Activated T-cell treated with anti-CD3 and anti-CD28 coated beads for 4 hours (primary cell): ENCODE results near the gene GNAS-AS1.

Experiments used
- DNase-seq: peaks from one replicate; pipeline ENCODE4 v3.0.0-alpha.2; 2020

Gene GNAS-AS1

GRCh38 chr20:58850693-58851174 lies at the start of gene GNAS-AS1:
Gene GNAS-AS1 (minus strand): TSS chr20:58850902.
- peak; percentile 72 for DNase-seq

- DNase-seq: no peak
These were observed 49.7 kb upstream of the GNAS-AS1 start for GRCh38 chr20:58900397-58900796.

- DNase-seq: no peak
These were observed 48.8 kb upstream of the GNAS-AS1 start for GRCh38 chr20:58899512-58899911.

- no peak for DNase-seq
These were observed 48.1 kb upstream of the GNAS-AS1 start for GRCh38 chr20:58898629-58899408.

GRCh38 chr20:58897488-58897887 lies 46.8 kb upstream of the GNAS-AS1 start:
- no peak for DNase-seq

- no peak for DNase-seq
These were observed 46.1 kb upstream of the GNAS-AS1 start for GRCh38 chr20:58896820-58897219.

GRCh38 chr20:58895448-58896180 lies 44.9 kb upstream of the GNAS-AS1 start:
- DNase-seq: no peak

- DNase-seq: no peak
These were observed 44.1 kb upstream of the GNAS-AS1 start for GRCh38 chr20:58894652-58895447.

GRCh38 chr20:58893355-58894120 lies 42.8 kb upstream of the GNAS-AS1 start:
- no peak for DNase-seq

- DNase-seq: no peak
These were observed 42.2 kb upstream of the GNAS-AS1 start for GRCh38 chr20:58892932-58893224.

GRCh38 chr20:58892141-58892931 lies 41.6 kb upstream of the GNAS-AS1 start:
- peak; percentile 69 for DNase-seq

GRCh38 chr20:58891718-58892140 lies 41.0 kb upstream of the GNAS-AS1 start:
- DNase-seq: peak; percentile 24

- peak; percentile 62 for DNase-seq
These were observed 40.5 kb upstream of the GNAS-AS1 start for GRCh38 chr20:58891086-58891717.

- peak; percentile 68 for DNase-seq
These were observed 39.9 kb upstream of the GNAS-AS1 start for GRCh38 chr20:58890518-58891085.

- DNase-seq: peak; percentile 33
These were observed 39.3 kb upstream of the GNAS-AS1 start for GRCh38 chr20:58889798-58890517.

- DNase-seq: no peak
These were observed 38.6 kb upstream of the GNAS-AS1 start for GRCh38 chr20:58889334-58889760.

GRCh38 chr20:58888521-58889333 lies 38.0 kb upstream of the GNAS-AS1 start:
- peak; percentile 73 for DNase-seq

GRCh38 chr20:58888103-58888502 lies 37.4 kb upstream of the GNAS-AS1 start:
- DNase-seq: no peak

GRCh38 chr20:58886546-58886945 lies 35.8 kb upstream of the GNAS-AS1 start:
- no peak for DNase-seq
